Body of pancreas (tissue), 4 donors: ENCODE data around the gene TMSB10.

Experiments
- POLR2A ChIP-seq, 3 donors: fragments of 450-650 bp; IDR thresholded peaks; one replicate each; pipeline ENCODE4 v1.6.1; 2016; ENCODE audit warnings: antibody characterized with exemption in 3 of 3, mild to moderate bottlenecking in 2 of 3
- TF ChIP-seq, protein P1 (sequence below), 7 experiments: fragments of 450-650 bp in 4 of 7; fragments of 200-600 bp in 3 of 7; sonication (generic) in 3 of 7; IDR thresholded peaks; one replicate each; pipeline ENCODE4 v1.5.1; 2016 to 2019; ENCODE audit warnings: antibody characterized with exemption in 7 of 7

DNA sequence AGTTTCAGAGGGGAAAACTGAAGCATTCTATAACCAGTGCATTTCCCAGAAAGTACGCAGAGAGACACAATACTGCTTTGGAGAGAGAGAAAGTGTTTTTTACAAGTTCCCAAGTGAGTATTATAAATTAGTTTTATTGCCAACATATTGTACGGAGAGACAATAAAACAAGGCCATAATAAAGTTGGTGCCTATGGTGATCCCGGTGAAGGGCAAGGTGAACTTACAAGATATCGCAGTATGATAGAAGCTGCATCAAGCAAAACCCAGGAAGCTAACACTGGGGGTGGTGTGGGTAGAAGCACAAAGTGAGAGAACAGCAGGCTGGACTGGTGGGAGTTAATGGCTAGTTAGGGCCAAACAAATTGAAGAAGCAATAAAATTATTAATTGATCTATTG lies 7.5 kb downstream of the TMSB10 start:
- no peak for TF ChIP-seq POLR2A (IDR thresholded peaks at IDR 0.05)
- TF ChIP-seq, protein P1, sequence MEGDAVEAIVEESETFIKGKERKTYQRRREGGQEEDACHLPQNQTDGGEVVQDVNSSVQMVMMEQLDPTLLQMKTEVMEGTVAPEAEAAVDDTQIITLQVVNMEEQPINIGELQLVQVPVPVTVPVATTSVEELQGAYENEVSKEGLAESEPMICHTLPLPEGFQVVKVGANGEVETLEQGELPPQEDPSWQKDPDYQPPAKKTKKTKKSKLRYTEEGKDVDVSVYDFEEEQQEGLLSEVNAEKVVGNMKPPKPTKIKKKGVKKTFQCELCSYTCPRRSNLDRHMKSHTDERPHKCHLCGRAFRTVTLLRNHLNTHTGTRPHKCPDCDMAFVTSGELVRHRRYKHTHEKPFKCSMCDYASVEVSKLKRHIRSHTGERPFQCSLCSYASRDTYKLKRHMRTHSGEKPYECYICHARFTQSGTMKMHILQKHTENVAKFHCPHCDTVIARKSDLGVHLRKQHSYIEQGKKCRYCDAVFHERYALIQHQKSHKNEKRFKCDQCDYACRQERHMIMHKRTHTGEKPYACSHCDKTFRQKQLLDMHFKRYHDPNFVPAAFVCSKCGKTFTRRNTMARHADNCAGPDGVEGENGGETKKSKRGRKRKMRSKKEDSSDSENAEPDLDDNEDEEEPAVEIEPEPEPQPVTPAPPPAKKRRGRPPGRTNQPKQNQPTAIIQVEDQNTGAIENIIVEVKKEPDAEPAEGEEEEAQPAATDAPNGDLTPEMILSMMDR (IDR thresholded peaks at IDR 0.05) = no peak
